KMS-11 (cell line): Measurements from ENCODE around the gene BBS7.

Experiments used
- H2AFZ ChIP-seq: fragments of 200-600 bp; sonication (generic); 2 replicates; pipeline ENCODE4 v1.6.1; 2016; ENCODE audit warnings: antibody characterized with exemption, mixed run types, low read depth
- H3K27ac ChIP-seq: fragments of 200-600 bp; sonication (generic); 2 replicates; pipeline ENCODE4 v1.6.1; 2016; ENCODE audit warnings: mild to moderate bottlenecking, mixed run types
- H3K27me3 ChIP-seq: fragments of 200-600 bp; sonication (generic); 2 replicates; pipeline ENCODE4 v1.6.1; 2017; ENCODE audit warnings: mild to moderate bottlenecking, low read depth, mixed run types, moderate library complexity; ENCODE audit not compliant: insufficient read depth
- H3K36me3 ChIP-seq: fragments of 200-600 bp; sonication (generic); 2 replicates; pipeline ENCODE4 v1.6.1; 2017; ENCODE audit warnings: mild to moderate bottlenecking, mixed run types; ENCODE audit not compliant: insufficient read depth
- H3K4me1 ChIP-seq: fragments of 200-600 bp; sonication (generic); 2 replicates; pipeline ENCODE4 v1.6.1; 2016; ENCODE audit warnings: mild to moderate bottlenecking, low read depth, mixed run types; ENCODE audit not compliant: poor library complexity, severe bottlenecking
- H3K4me2 ChIP-seq: fragments of 200-600 bp; sonication (generic); 2 replicates; pipeline ENCODE4 v1.7.0; 2016; ENCODE audit warnings: mild to moderate bottlenecking, mixed run types
- H3K4me3 ChIP-seq: fragments of 200-600 bp; sonication (generic); IDR thresholded peaks from 2 replicates; pipeline ENCODE4 v1.6.1; 2017; ENCODE audit warnings: low read depth, low read length, mixed read lengths; ENCODE audit not compliant: insufficient read depth
- H3K79me2 ChIP-seq: fragments of 200-600 bp; sonication (generic); 2 replicates; pipeline ENCODE4 v1.6.1; 2016; ENCODE audit warnings: low read depth, mixed run types; ENCODE audit not compliant: insufficient read depth
- H3K9ac ChIP-seq: fragments of 200-600 bp; sonication (generic); 2 replicates; pipeline ENCODE4 v1.6.1; 2016; ENCODE audit warnings: mild to moderate bottlenecking, mixed run types
- H4K20me1 ChIP-seq: fragments of 200-600 bp; sonication (generic); 2 replicates; pipeline ENCODE4 v1.6.1; 2016; ENCODE audit warnings: mild to moderate bottlenecking, mixed run types; ENCODE audit not compliant: insufficient read depth
- CTCF ChIP-seq: fragments of 200-600 bp; sonication (generic); conservative IDR thresholded peaks from 2 replicates; pipeline ENCODE4 v1.6.1; 2017; ENCODE audit warnings: low read depth, mild to moderate bottlenecking, antibody characterized with exemption, low read length, moderate library complexity, mixed read lengths

The BBS7 gene

GRCh38 chr4:121824171-121824527, 46.1 kb downstream of the BBS7 start:
- peak overlapping the region; percentile 62 for H2AFZ ChIP-seq
- TF ChIP-seq CTCF: no peak
- H3K9ac ChIP-seq: peak overlapping the region; percentile 74; the same call in 1 of the 2 replicates
- H4K20me1 ChIP-seq: 0 out of 2 replicates have a peak, but pooled peaks cover 8% of the 10 kb centered on the region
- peak overlapping the region; percentile 77 for H3K4me2 ChIP-seq
- H3K27me3 ChIP-seq: no peaks in the 10 kb centered on the region
- peaks cover 25% of the 10 kb centered on the region for H3K36me3 ChIP-seq
- H3K4me1 ChIP-seq: peaks cover 38% of the 10 kb centered on the region
- H3K27ac ChIP-seq: peak overlapping the region; percentile 13; the same call in 1 of the 2 replicates
- no peak overlapping the region for H3K4me3 ChIP-seq
- peaks cover 43% of the 10 kb centered on the region for H3K79me2 ChIP-seq

GRCh38 chr4:121823505-121824170, 46.6 kb downstream of the BBS7 start, which contains the start of gene CCNA2:
CCNA2 (minus strand) TSS chr4:121823883; CDS start chr4:121823628, 255 bp downstream.
- Histone ChIP-seq H3K79me2 (peaks cover 47% of the 10 kb centered on the region), H3K4me2 (peak within 1 kb of the TSS; percentile 92), H2AFZ (peak within 1 kb of the TSS; percentile 62), H3K27ac (peak within 1 kb of the TSS; percentile 75), H3K27me3 (no peaks in the 10 kb centered on the region), H4K20me1 (0 out of 2 replicates have a peak, but pooled peaks cover 8% of the 10 kb centered on the region), H3K9ac (peak within 1 kb of the TSS; percentile 74), H3K36me3 (peaks cover 27% of the 10 kb centered on the region), H3K4me3 (no peak within 1 kb of the TSS), H3K4me1 (peaks cover 41% of the 10 kb centered on the region)
- no peak for TF ChIP-seq CTCF

- no peak overlapping the region for H3K4me3 ChIP-seq
- 0 out of 2 replicates have a peak, but pooled peaks cover 8% of the 10 kb centered on the region for H4K20me1 ChIP-seq
- peaks cover 27% of the 10 kb centered on the region for H3K36me3 ChIP-seq
- H2AFZ ChIP-seq: peak overlapping the region; percentile 62; the same call in 1 of the 2 replicates
- peak overlapping the region; percentile 74 for H3K9ac ChIP-seq
- peak overlapping the region; percentile 75 for H3K27ac ChIP-seq
- no peaks in the 10 kb centered on the region for H3K27me3 ChIP-seq
- H3K4me2 ChIP-seq: peak overlapping the region; percentile 92
- peaks cover 41% of the 10 kb centered on the region for H3K4me1 ChIP-seq
- TF ChIP-seq CTCF: peak; percentile 57
- H3K79me2 ChIP-seq: peaks cover 54% of the 10 kb centered on the region
Measured at GRCh38 chr4:121822796-121823504, 47.3 kb downstream of the BBS7 start.

DNA sequence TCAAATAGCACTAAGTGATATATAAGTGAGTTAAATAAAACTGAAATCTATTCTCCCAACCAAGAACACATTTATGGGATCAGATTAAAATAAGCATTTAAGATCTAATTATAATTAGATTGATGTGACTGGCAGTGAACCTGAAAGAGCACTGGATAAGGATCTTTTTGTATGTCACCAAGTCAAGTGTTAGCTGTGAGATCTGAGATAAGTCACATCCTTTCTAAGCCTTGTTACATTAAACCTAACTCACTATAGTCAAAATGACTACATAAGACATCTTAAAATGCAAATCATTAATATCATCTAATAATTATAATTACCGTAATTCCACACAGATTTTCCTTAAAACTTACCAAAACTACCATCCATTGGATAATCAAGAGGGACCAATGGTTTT, 48.2 kb downstream of the BBS7 start:
- 0 out of 2 replicates have a peak, but pooled peaks cover 8% of the 10 kb centered on the region for H4K20me1 ChIP-seq
- peaks cover 41% of the 10 kb centered on the region for H3K4me1 ChIP-seq
- H3K79me2 ChIP-seq: peaks cover 57% of the 10 kb centered on the region
- H3K4me3 ChIP-seq: no peak overlapping the region
- H2AFZ ChIP-seq: no peak overlapping the region
- no peaks in the 10 kb centered on the region for H3K27me3 ChIP-seq
- peak overlapping the region; percentile 92 for H3K4me2 ChIP-seq
- H3K9ac ChIP-seq: peak overlapping the region; percentile 74; the same call in 1 of the 2 replicates
- H3K36me3 ChIP-seq: peaks cover 27% of the 10 kb centered on the region
- no peak for TF ChIP-seq CTCF
- no peak overlapping the region; the same call in 1 of the 2 replicates for H3K27ac ChIP-seq
